ENCODE measurements around the gene EDN3.

DNA sequence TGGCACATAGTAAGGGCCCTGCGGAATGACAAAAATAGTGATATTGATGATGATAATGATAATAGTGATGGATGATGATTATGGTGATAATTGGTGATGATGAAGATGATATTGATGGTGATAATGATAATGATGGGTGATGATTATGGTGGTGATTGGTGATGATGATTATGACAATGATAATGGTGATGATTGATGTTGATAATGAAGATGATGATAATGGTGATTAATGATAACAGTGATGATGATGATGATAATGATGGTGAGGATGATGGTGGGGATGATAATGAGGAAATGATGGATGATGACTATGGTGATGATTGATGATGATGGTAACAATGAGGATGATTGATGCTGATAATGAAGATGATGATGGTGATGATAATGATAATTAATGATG lies 48.9 kb downstream of the EDN3 start:
- TF ChIP-seq POLR2A (IDR thresholded peaks at IDR 0.05) = no peak
- TF ChIP-seq, protein P1, sequence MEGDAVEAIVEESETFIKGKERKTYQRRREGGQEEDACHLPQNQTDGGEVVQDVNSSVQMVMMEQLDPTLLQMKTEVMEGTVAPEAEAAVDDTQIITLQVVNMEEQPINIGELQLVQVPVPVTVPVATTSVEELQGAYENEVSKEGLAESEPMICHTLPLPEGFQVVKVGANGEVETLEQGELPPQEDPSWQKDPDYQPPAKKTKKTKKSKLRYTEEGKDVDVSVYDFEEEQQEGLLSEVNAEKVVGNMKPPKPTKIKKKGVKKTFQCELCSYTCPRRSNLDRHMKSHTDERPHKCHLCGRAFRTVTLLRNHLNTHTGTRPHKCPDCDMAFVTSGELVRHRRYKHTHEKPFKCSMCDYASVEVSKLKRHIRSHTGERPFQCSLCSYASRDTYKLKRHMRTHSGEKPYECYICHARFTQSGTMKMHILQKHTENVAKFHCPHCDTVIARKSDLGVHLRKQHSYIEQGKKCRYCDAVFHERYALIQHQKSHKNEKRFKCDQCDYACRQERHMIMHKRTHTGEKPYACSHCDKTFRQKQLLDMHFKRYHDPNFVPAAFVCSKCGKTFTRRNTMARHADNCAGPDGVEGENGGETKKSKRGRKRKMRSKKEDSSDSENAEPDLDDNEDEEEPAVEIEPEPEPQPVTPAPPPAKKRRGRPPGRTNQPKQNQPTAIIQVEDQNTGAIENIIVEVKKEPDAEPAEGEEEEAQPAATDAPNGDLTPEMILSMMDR (IDR thresholded peaks at IDR 0.05) = no peak
